Loucy (cell line): Measurements from ENCODE around the gene DPM1.

Experiments
- EZH2phosphoT487 ChIP-seq: fragments of 200-600 bp; IDR thresholded peaks from 2 replicates; pipeline ENCODE4 v1.6.1; 2018; ENCODE audit warnings: antibody characterized with exemption, mild to moderate bottlenecking, moderate library complexity, borderline replicate concordance
- TF ChIP-seq, protein P1 (sequence below): fragments of 200-600 bp; sonication (generic); conservative IDR thresholded peaks from 2 replicates; pipeline ENCODE4 v1.5.1; 2014; ENCODE audit warnings: mild to moderate bottlenecking, antibody characterized with exemption, low read length

DNA sequence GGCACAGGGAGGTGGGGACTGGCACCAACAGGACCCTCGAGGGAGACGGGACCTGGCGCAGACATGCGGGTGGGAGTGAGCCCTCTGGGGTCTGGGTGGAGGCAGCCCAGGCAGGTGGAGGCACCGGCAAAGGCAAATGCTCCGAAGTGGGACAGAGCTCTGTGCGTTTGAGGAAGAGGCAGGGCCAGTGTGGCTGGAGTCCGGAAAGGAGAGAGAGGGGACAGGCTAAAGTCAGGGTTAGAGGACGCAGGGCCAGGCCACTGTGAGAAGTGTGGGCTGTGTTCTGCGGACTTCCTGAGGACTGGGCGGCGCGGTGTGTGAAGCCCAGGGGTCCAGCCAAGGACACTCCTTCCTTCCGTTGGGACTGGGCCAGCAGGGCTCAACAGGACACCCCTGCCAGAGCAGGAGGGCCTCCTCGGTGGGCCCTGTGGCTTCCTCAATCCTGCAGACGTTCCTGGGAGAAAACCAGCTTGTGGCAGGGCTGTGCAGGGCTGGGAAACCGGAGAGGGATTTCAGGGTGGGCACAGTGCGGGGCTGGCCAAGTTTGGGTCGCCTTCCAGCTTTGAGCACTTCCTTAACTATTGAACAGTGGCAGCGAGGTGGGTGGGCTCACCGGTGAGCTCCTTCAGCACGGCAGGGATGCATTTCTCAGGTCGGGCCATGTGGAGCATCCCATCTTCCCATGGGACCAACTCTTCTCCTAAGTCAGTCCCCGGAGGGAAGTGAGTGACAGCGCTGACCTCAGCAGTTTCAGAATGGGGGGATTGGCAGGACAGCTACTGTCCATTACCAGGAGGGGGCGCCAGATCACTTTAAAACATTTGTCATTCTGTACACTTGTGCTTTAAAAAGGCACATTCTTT is 22.8 kb upstream of the DPM1 start:
- TF ChIP-seq, protein P1, sequence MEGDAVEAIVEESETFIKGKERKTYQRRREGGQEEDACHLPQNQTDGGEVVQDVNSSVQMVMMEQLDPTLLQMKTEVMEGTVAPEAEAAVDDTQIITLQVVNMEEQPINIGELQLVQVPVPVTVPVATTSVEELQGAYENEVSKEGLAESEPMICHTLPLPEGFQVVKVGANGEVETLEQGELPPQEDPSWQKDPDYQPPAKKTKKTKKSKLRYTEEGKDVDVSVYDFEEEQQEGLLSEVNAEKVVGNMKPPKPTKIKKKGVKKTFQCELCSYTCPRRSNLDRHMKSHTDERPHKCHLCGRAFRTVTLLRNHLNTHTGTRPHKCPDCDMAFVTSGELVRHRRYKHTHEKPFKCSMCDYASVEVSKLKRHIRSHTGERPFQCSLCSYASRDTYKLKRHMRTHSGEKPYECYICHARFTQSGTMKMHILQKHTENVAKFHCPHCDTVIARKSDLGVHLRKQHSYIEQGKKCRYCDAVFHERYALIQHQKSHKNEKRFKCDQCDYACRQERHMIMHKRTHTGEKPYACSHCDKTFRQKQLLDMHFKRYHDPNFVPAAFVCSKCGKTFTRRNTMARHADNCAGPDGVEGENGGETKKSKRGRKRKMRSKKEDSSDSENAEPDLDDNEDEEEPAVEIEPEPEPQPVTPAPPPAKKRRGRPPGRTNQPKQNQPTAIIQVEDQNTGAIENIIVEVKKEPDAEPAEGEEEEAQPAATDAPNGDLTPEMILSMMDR = peak; percentile 92
- no peak for TF ChIP-seq EZH2phosphoT487
